ENCODE measurements around the gene EGR4. TPM values are rescaled to one million over a fixed set of nuclear protein-coding genes. Genes with fewer than 3 reads are reported as not detected.

EGR4 gene
- total and polyA plus RNA-seq, 2 of the 4 experiments (the other 2 are of a cell fraction): not detected

DNA sequence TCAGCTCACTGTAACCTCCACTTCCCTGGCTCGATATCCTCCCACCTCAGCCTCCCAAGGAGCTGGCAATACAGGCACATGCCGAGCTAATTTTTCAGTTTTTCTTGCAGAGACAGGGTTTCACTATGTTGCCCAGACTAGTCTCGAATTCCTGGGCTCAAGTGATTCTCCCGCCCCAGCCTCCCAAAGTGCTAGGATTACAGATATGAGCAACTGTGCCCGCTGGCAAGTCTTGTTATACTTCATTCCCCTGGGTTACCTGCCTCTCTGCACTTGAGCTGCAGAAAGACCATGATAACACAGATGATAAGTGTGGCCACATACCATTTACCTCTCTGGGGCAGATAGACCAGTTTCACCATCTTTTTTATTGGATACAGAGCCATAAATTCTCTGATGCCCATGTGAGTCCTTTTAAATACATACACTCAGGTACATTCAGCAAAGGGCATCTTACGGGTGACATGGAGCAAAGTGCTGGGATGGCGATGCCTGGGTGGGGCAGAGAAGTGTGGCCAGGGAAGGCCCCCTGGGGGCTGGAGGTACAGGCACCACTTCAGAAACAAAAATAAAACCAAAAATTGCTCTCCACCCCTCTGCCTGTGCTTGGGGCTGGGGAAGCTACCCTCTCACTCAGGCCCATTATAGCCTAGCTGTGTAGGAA is 38.9 kb downstream of the EGR4 start:
- ChIA-PET POLR2A (ENCODE audit: unreplicated experiment) (no interaction called here), CTCF (no interaction called here)
- TF ChIP-seq RAD21 (IDR thresholded peaks at IDR 0.05; ENCODE audit: low read length): no peak
- TF ChIP-seq MXI1 (IDR thresholded peaks at IDR 0.05; ENCODE audit: borderline replicate concordance, low read depth, low read length): no peak
- no peak for TF ChIP-seq CHD1 (IDR thresholded peaks at IDR 0.05; ENCODE audit: low read depth, low read length)
- TF ChIP-seq RFX5 (IDR thresholded peaks at IDR 0.05; ENCODE audit: low read depth, low read length): no peak
- TF ChIP-seq CEBPB (IDR thresholded peaks at IDR 0.05; ENCODE audit: low read depth, low read length): no peak
- TF ChIP-seq NFE2L2 (IDR thresholded peaks at IDR 0.05; ENCODE audit: low read depth, low read length): no peak
- no peak for TF ChIP-seq SMC3 (IDR thresholded peaks at IDR 0.05; ENCODE audit: low read depth, low read length)
- no peak for TF ChIP-seq MAZ (IDR thresholded peaks at IDR 0.05; ENCODE audit: borderline replicate concordance, low read depth, low read length)
- TF ChIP-seq, protein P1, sequence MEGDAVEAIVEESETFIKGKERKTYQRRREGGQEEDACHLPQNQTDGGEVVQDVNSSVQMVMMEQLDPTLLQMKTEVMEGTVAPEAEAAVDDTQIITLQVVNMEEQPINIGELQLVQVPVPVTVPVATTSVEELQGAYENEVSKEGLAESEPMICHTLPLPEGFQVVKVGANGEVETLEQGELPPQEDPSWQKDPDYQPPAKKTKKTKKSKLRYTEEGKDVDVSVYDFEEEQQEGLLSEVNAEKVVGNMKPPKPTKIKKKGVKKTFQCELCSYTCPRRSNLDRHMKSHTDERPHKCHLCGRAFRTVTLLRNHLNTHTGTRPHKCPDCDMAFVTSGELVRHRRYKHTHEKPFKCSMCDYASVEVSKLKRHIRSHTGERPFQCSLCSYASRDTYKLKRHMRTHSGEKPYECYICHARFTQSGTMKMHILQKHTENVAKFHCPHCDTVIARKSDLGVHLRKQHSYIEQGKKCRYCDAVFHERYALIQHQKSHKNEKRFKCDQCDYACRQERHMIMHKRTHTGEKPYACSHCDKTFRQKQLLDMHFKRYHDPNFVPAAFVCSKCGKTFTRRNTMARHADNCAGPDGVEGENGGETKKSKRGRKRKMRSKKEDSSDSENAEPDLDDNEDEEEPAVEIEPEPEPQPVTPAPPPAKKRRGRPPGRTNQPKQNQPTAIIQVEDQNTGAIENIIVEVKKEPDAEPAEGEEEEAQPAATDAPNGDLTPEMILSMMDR (conservative IDR thresholded peaks at IDR 0.05; ENCODE audit: low read depth, low read length): no peak
- no peak for TF ChIP-seq MAFK (IDR thresholded peaks at IDR 0.05; ENCODE audit: low read depth, low read length)
- TF ChIP-seq RCOR1 (IDR thresholded peaks at IDR 0.05; ENCODE audit: insufficient replicate concordance, low read length): no peak
- TF ChIP-seq, protein P2, sequence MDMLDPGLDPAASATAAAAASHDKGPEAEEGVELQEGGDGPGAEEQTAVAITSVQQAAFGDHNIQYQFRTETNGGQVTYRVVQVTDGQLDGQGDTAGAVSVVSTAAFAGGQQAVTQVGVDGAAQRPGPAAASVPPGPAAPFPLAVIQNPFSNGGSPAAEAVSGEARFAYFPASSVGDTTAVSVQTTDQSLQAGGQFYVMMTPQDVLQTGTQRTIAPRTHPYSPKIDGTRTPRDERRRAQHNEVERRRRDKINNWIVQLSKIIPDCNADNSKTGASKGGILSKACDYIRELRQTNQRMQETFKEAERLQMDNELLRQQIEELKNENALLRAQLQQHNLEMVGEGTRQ (IDR thresholded peaks at IDR 0.05; ENCODE audit: low read depth, low read length): no peak
- TF ChIP-seq POLR2A (IDR thresholded peaks at IDR 0.05; ENCODE audit: low read depth, low read length): no peak
- no peak for TF ChIP-seq BHLHE40 (IDR thresholded peaks at IDR 0.05; ENCODE audit: low read depth, low read length)
- TF ChIP-seq FOS (IDR thresholded peaks at IDR 0.05; ENCODE audit: low read depth, low read length): no peak
- TF ChIP-seq, protein P3, sequence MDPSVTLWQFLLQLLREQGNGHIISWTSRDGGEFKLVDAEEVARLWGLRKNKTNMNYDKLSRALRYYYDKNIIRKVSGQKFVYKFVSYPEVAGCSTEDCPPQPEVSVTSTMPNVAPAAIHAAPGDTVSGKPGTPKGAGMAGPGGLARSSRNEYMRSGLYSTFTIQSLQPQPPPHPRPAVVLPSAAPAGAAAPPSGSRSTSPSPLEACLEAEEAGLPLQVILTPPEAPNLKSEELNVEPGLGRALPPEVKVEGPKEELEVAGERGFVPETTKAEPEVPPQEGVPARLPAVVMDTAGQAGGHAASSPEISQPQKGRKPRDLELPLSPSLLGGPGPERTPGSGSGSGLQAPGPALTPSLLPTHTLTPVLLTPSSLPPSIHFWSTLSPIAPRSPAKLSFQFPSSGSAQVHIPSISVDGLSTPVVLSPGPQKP (IDR thresholded peaks at IDR 0.05; ENCODE audit: borderline replicate concordance, low read depth, low read length): no peak
- H4K20me1 ChIP-seq (ENCODE audit: insufficient read depth, low read length): peaks cover 10% of the 10 kb centered on the region
- H4K5ac ChIP-seq (ENCODE audit: low read depth, low read length): no peak overlapping the region
- BruUV-seq (replicated peaks): no TSS peak
- H2BK120ac ChIP-seq (ENCODE audit: low read depth, low read length): no peak overlapping the region
- no peak overlapping the region for H3K27ac ChIP-seq (ENCODE audit: insufficient read depth, low read length)
- H3K9ac ChIP-seq (ENCODE audit: low read depth, low read length): no peak overlapping the region
- H3K9me1 ChIP-seq (ENCODE audit: insufficient read depth, low read length): peaks cover 12% of the 10 kb centered on the region; the same call in 1 of the 2 replicates
- H3K4me3 ChIP-seq (ENCODE audit: insufficient read depth, low read depth, low read length): no peak overlapping the region
- peaks cover 0 to 3% of the 10 kb centered on the region in 2 experiments; a peak in 2 of 4 replicates for H3K79me1 ChIP-seq (ENCODE audit: low read depth in 1 of 2, low read length in 2 of 2)
- H2AK5ac ChIP-seq (ENCODE audit: low read depth, low read length): no peak overlapping the region
- no peak overlapping the region for H3K18ac ChIP-seq (ENCODE audit: low read depth, low read length)
- H4K91ac ChIP-seq (ENCODE audit: insufficient read depth, low read depth, low read length): no peak overlapping the region
- DNase-seq (no peak), ATAC-seq (ENCODE audit: low read depth) (no peak)
- H4K8ac ChIP-seq (ENCODE audit: low read depth in 2 of 2, low read length in 2 of 2): no peak overlapping the region
- 97% methylated on average over 3 of the region's 7 CpGs; no CpG with 5 or more reads in 1 of the 2 experiments for WGBS, 2 experiments (ENCODE audit: extremely low coverage in 2 of 2, insufficient read length in 1 of 2)
- no peak overlapping the region for H3K4ac ChIP-seq (ENCODE audit: low read depth, low read length)
- H3K23ac ChIP-seq (ENCODE audit: low read depth, low read length): no peak overlapping the region
- H2AK9ac ChIP-seq (replicated peaks; ENCODE audit: low read depth, low read length, poor library complexity): no peak overlapping the region
- no peak overlapping the region for H3K56ac ChIP-seq (ENCODE audit: extremely low read depth, insufficient read depth, low read length)
- dilution Hi-C loops (cut with HindIII; ENCODE audit: low sequenced_read_pairs, unreplicated experiment) (no loop called here), in situ Hi-C loops (cut with MboI; ENCODE audit: low sequenced_read_pairs) (no loop called here), intact Hi-C loops (cut with micrococcal nuclease) (no loop called here)
- H3K36me3 ChIP-seq (ENCODE audit: control insufficient read depth, insufficient read depth, low read length): peaks cover 53% of the 10 kb centered on the region
- no peak overlapping the region for H2BK15ac ChIP-seq (ENCODE audit: low read depth, low read length)
- H2BK20ac ChIP-seq (ENCODE audit: low read depth, low read length): no peak overlapping the region
- no peaks in the 10 kb centered on the region for H3K4me1 ChIP-seq (ENCODE audit: control insufficient read depth, insufficient read depth, low read length)
- H3K27me3 ChIP-seq (ENCODE audit: control insufficient read depth, insufficient read depth, low read length): no peaks in the 10 kb centered on the region
- no peak overlapping the region for H3K14ac ChIP-seq (replicated peaks; ENCODE audit: low read depth, low read length)
- no peak overlapping the region for H2BK5ac ChIP-seq (ENCODE audit: low read depth, low read length, poor library complexity, severe bottlenecking)
- no peak overlapping the region for H2AFZ ChIP-seq (replicated peaks; ENCODE audit: low read length, poor library complexity)
- H3K9me3 ChIP-seq (ENCODE audit: control insufficient read depth, insufficient read depth, low read length): no peaks in the 10 kb centered on the region
- H3K4me2 ChIP-seq (ENCODE audit: low read depth, low read length): no peak overlapping the region

Data from IMR-90 (cell line).